GM10266 (cell line): Measurements from ENCODE around the gene THAP7.

Experiments
- DNase-seq: peaks from one replicate; pipeline ENCODE4 v3.0.0; 2012; ENCODE audit errors: extremely low spot score
- TF ChIP-seq, protein P1 (sequence below): IDR thresholded peaks from 2 replicates; pipeline ENCODE4 v1.5.1; 2012; ENCODE audit warnings: mild to moderate bottlenecking, low read depth; ENCODE audit not compliant: control insufficient read depth, insufficient read depth; ENCODE audit errors: missing control alignments

Gene THAP7

DNA sequence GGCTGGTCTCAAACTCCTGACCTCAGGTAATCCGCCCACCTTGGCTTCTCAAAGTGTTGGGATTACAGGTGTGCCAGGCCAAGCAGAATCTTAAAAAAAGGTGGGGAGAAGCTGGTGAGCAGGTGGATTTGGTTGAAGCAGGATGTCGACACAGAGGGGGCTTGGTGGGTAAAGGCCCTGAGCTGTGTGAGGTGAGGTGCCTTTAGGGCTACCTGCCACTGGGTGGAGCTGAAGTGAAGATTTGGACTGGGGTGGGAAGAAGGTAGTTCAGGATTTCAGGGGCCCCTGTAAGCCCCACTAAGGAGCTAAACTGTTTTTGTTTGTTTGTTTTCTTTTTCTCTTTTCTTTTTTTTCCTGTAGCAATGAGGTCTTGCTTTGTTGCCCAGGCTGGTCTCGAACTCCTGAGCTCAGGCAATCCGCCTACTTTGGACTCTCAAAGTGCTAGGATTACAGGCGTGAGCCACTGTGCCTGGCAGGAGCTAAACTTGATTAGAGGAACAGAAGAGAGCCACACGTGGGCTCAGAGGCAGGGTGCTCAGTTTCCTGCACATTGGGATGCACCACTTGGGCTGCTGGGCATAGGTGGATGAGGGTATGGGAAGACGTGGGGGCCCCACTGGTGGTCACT is 19.0 kb upstream of the THAP7 start:
- DNase-seq: no peak
- TF ChIP-seq, protein P1, sequence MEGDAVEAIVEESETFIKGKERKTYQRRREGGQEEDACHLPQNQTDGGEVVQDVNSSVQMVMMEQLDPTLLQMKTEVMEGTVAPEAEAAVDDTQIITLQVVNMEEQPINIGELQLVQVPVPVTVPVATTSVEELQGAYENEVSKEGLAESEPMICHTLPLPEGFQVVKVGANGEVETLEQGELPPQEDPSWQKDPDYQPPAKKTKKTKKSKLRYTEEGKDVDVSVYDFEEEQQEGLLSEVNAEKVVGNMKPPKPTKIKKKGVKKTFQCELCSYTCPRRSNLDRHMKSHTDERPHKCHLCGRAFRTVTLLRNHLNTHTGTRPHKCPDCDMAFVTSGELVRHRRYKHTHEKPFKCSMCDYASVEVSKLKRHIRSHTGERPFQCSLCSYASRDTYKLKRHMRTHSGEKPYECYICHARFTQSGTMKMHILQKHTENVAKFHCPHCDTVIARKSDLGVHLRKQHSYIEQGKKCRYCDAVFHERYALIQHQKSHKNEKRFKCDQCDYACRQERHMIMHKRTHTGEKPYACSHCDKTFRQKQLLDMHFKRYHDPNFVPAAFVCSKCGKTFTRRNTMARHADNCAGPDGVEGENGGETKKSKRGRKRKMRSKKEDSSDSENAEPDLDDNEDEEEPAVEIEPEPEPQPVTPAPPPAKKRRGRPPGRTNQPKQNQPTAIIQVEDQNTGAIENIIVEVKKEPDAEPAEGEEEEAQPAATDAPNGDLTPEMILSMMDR: peak; percentile 46

DNA sequence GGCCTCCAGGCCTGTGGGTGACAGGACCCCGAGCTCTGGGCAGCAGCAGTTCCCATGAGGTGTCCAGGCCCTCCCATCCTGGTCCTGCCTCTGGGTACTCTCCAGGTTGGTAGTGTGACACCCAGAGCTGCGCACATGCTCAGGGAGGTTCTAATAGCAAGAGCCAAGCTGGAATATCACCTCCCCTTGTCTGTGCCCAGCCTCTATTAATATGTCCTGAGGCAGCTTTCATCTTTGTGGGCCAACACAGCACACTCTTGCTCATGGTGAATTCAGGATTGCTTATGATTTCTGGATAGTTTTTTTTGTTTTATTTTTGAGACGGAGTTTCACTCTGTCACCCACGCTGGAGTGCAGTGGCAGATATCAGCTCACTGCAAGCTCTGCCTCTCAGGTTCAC is 16.4 kb upstream of the THAP7 start:
- DNase-seq: no peak
- TF ChIP-seq, protein P1: no peak

DNA sequence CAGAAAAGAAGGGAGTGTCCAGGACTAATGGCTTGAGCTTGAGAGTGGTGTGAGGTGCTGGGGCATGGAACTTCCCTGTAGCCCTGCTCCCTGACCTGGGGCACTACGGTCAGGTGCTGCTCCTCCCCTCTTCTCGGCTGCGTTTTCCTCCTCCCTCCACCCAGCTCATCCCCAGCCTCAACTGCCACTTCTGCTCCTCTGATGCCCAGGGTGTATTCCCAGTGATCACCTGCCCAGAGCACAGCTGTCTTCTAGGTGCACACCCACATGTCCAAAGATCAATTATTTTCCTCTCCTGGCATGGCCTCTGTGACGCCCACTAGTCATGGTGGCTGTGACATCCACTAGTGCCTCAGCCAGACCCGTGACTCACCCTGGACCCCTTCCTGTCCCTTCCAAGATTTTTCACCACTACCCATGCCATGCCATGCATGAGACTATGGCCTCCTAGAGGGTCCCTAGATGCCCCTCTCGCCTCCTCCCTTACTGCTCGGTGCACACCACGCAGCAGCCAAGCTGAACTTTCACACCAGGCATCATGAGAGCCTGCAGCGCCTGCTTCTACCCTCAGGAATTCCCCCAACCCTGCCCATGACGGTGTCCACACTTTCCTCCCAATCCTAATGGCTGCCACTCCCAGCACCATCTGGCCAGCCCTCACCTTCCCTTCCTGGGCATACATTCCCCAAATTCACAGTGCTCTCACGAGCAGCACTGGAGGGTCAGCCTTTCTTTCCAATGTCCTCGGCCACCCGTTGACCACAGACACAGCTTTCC is 14.9 kb upstream of the THAP7 start:
- DNase-seq: no peak
- TF ChIP-seq, protein P1: no peak

DNA sequence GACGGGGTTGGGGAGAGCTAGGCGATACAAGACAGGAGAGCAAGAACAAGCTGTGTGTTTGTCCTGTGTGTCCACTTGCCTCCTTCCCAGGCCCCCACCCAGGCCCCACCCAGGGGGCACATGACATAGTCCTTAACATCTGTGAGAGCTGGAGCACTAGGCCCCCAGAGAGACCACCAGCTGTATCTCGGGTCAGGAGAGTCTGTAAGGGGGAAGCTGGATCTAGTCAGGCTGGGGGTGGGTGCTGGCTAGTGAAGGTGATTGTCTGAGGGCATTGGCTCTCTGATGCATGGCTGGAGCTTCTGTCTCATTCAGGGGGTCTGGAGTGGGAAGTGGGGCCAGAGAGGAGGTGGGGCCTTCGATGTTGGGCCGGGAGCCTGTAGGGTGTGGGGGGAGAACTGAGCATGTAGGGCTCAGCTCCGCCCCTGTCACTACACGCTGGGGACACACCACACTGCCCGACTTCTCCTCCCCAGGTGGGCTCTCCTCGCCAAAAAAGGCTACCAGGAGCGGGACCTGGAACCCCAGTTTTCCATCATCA is 13.6 kb upstream of the THAP7 start:
- no peak for DNase-seq
- TF ChIP-seq, protein P1: no peak

DNA sequence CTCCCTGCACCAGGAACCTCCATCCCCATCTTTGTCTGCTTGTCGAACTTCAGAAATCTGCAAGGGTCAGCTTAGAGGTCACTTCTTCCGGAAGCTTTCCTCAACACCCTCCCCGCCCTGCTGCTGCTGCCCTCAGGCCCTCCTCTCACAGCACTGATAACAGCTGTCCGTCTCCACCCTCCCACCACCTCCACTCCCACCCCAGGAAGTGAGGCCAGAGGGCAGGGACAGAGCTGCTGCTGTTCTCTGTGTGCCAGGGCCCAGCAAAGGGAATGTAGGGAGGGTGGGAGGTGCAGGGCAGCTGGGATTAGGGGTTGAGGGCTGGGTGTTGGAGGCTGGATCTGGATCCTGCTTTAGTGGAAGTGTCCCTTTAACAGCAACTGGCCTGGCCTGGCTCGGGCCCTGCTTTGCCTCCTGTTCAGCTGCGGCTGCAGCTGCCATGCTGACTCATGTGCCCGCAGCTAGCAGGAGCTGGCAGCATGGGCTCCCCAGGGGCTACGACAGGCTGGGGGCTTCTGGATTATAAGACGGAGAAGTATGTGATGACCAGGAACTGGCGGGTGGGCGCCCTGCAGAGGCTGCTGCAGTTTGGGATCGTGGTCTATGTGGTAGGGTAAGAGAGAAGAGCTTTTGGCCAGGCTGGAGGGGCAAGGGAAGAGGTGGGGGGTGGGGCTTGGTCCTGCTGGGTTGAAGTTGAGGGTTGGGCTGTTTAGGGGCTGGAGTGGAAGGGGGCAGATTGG is 13.0 kb upstream of the THAP7 start, which contains the start of gene P2RX6:
Gene P2RX6 (plus strand): TSS at position 440 of the 740 bp plus-strand sequence. CDS start 10 bp downstream, at position 450.
- TF ChIP-seq, protein P1: no peak
- no peak for DNase-seq

DNA sequence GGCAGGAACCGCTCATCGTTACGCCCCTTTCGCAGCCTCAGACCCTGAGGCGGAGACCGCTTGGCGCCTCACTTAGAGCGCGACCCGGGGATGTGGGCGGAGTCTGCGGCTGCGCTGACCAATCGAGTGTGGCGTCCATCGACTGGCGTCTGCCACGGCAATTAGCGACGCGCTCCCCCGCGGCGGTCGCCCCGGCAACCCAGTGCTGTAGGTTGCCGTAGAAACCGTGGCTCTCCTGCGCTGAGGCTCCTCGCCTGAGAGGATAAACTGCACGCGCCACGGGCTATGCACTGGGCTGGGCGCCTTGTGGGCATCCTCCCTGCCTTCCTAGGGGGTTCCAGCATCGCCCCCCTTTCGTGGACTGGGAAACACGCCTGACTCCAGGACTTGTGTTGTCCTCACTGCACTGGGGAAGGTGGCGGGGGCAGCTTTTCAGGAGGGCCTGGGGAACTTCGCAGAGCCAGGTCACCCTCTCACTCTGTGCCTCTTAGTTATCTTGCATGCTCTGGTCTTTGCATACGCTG is 12.3 kb upstream of the THAP7 start:
- peak; percentile 91 for DNase-seq
- TF ChIP-seq, protein P1: no peak
